NCI-H2227 (cell line): ENCODE measurements around the gene OAT.

ENCODE experiments used
- DNase-seq: peaks from one replicate; lab custom pipeline; 2025; ENCODE audit not compliant: unreplicated experiment; lab: John Stamatoyannopoulos, UW

Gene OAT

DNA sequence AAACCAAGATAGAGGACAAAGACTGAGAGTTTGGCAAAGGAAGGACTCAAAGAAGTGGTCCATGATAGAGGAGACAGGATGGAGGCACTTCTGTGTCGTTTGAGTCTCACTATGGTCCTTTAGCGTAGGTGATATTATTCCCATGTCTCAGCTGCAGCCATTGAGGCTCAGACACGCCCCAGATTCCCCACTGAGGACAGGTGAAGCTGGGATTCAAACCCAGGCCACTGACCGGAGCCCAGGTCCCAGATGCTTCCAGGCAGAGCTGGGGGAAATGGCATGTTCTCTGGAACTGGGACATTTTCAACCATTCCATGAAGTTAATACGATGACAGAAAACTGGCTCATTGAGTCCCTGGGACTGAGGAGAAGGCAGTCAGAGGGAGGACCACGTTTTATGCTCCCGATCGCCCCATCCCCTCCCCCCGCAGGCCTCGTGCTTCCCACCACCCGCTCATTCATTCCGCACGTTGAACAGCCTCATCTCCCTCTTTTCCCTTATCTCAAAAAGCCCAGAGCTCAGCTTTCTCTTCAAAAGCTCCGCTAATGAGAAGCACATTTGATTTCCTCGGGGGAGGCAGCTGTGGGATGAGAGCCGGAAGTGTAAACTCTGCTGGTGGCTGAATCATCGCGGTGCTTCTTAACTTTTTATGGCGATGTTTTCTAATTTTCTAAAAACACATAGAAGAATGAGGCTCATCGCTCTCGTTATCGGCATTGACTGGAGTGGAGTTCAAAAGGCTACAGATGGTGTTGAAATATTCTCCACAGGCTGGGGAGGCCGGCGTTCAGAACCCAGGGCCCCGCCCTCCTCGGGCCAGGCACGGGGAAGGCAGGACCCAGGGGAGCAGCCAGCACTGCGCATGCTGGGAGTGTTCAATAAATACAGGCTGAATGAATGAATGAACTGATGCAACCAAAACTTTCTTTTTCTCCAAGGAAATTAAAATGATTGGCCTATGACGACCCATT lies 64.0 kb downstream of the OAT start:
- peak; percentile 20 for DNase-seq

DNA sequence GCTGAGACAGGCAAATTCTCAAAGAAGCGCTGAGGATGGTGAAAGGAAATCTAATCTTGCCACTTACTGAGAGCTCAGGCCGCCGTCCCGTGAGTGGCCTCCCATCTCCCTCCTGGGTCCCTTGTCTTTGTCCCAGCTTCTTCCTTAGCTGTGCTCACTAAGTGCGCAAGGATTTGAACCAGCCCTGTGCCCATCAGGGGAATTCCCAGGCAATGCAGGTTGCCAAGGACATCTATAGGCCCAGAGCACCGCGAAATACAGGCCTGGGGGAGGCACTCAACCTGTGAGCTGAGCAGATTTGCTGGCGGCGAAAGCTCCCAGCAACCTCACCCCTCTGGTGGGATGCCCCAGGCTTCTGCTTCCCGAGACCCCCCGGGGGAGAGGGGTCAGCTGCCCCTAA lies 64.8 kb downstream of the OAT start:
- DNase-seq: no peak

DNA sequence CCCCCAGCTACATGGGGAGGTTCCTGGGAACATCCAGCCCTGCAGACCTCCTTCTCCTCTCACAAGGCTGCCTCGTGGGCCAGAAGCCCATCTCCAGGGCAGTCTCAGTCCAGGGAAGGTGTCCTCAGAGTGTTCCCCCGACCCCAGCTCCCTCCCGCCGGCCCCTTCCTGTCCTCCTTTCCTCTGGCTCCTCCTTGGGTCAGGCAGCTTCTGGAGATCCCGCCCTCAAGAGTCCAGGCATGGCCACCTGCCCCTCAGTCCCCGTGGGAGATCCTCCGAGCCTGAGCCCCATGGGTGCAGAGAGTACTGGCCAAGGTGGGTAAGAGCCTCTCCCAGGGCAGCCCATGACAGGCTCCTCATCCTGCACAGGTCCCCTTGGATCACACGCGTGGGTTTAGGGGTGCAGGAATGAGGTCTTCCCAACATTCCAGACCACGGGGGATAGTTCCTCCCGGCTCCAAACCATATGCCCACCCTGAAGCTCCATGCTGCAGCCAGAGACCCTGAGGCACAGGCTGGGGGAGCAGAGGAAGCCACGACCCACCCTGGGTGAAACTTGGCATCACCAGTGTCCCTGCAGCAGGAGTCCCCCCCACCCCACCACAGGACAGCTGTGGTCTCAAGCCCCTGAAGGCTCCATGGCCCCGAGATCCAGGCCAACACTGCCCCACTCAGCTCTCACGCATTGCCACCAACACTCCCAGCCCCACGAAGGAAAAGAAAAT lies 65.5 kb downstream of the OAT start:
- no peak for DNase-seq

DNA sequence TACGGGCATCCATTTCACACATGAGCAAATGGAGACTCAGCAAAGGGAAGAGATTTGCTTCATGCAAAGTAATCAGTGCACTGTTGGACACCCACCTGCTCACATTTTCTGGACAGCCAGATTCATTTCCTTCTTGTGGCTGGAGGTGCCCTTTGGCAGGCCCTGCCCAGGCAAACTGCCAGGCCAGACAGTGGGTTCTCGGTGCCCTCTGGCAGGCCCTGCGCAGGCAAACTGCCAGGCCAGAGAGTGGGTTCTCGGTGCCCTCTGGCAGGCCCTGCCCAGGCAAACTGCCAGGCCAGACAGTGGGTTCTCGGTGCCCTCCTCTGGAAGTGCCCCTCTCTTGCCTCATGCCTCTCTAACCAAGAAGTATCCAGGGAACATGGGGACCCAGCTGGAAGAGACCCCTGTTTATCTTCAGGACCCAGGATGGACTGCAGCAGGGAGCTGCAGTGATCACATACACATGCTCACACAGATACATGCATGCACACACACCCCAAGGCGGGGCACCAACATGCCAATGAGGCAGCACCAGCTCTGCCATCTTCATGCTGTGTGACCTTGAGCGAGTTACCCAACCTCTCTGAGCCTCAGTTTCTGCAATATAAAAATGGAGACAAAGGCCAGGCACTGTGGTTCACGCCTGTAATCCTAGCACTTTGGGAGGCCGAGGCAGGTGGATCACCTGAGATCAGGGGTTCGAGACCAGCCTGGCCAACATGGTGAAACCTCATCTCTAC lies 67.1 kb downstream of the OAT start:
- no peak for DNase-seq

DNA sequence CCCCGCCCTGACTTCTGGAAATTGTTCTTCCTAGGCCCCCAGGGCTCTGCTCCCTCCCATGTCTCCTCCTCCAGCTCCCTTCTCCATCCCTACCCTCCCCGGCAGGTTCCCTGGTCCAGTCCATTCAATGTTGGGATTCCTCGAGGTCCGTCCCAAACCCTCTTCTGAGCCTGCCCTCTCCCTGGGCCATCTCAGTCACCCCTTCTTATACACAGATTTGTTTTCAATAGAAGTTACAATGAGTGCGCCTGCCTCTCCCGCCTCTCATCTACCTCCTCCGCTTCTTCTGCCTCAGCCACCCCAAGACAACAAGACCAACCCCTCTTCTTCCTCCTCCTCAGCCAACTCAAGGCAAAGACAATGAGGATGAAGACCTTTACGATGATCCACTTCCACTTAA lies 67.9 kb downstream of the OAT start:
- DNase-seq: no peak

DNA sequence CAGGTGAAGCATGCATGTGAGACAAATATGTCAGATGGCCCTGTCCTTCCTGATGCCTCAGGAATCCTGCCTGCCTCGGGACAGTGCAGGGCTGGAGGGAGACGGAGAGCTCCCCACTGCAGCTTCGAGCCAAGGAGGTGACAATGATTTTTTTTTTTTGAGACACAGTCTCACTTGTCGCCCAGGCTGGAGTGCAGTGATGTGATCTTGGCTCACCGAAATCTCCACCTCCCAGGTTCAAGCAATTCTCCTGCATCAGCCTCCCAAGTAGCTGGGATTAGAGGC lies 68.8 kb downstream of the OAT start:
- DNase-seq: no peak

DNA sequence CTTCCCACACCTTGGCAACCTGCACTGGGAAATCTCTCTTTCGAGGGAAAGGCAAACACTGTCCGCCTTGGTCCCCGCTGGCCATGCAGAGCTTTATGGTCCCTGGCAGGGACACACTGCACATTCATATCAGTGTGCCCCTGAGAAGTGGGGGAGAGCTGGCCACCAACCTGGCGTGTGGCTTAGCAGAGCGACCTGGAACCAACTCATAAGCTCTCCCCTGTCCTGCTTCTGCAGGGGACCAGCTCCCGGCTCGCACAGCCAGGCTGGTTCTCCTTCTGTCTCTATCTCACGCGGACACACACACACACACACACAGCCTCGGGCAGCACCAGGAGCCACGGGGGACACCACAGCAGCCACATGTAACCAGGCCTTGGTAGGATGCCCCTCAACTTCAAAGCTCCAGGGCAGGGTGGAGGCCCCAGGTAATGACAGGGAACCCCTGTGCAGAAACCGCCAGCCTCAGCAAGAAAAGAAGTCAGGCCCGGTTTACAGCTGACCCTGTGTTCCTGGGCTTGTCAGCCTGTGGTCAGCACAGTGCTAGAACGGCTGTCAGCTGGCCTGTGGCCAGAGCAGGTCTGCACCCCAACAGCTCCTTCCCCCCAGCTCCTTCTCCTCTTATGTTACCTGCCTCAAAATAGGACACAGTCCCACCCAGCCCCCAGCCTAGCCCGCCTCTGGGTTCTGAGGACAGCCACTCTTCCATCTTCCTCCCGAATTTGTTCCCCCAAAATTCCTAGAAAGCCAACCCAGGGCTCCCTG lies 69.3 kb downstream of the OAT start:
- no peak for DNase-seq

DNA sequence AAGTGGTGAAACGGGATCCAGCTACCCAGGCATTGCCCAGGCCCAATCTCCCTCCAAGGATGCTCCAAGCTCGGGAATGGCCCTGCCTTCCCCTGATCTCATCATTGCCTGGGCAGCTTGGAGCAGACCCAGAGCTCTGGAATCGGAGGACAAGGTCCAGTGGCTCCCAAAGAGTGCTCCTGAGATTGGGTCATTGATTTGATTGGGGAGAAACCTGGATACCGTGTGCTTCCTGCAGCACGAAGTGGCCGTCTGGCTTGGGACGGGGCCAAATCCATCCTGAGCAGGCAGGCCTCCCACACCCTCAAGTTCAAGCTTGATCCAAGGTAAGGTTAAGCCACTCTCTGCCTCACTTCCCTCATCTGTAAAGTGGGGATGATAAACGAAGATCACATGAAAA lies 69.9 kb downstream of the OAT start:
- DNase-seq: no peak

DNA sequence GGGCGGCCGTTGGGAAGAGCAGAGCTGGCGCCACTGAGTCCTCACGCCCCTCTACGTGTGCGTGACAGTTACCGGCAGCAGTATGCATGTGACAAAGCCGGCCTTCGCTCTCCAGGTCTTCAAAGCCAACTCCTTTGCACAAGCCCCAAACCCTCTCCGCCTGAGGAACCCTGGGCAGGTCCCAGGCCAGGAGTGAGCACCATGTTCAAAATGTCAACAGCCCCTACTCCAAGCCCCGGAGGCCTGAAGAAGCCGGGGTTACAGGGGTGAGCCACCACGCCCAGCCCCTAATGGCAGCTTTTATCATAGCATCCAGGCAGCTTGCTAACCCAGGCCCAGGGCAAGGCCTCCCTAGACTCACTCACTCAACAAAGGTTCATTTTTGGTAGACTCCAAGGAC lies 70.8 kb downstream of the OAT start:
- no peak for DNase-seq
